Measurements from ENCODE around the gene NHSL2. TPM values are rescaled to one million over a fixed set of nuclear protein-coding genes. Genes with fewer than 3 reads are reported as not detected.

The NHSL2 gene
- total and polyA plus RNA-seq, 2 of the 13 experiments (the other 11 are each of a cell fraction or from before 2014, with no cell fraction given), result not detected

- TF ChIP-seq NCOA2 (CRISPR knock-in tag; IDR thresholded peaks at IDR 0.05) (no peak), JUN (CRISPR knock-in tag; IDR thresholded peaks at IDR 0.05) (no peak), ATAD3A (CRISPR knock-in tag; IDR thresholded peaks at IDR 0.05) (no peak), ZNF501 (CRISPR knock-in tag; IDR thresholded peaks at IDR 0.05) (no peak), ZNF687 (CRISPR knock-in tag; IDR thresholded peaks at IDR 0.05) (no peak), RARG (CRISPR knock-in tag; IDR thresholded peaks at IDR 0.05; ENCODE audit: low read depth) (no peak)
Measured at GRCh38 chrX:72043636-72044035, 133.0 kb downstream of the NHSL2 start (continued).

- H3K27ac ChIP-seq (ENCODE audit: extremely low read length, insufficient read depth, low read length), result no peak overlapping the region
- no peaks in the 10 kb centered on the region for H3K36me3 ChIP-seq (replicated peaks in 1 of 2; ENCODE audit: control insufficient read depth in 1 of 2, insufficient read depth in 2 of 2, low read length in 2 of 2)
- no peaks in the 10 kb centered on the region for H3K79me2 ChIP-seq (ENCODE audit: insufficient read depth, low read length)
- ChIA-PET POLR2A (no interaction called here), CTCF (ENCODE audit: low intra/inter-chr PET ratio, low total read pairs) (no interaction called here)
- no peak overlapping the region for H3K4me2 ChIP-seq (ENCODE audit: low read depth, low read length)
- intact Hi-C loops (cut with micrococcal nuclease; ENCODE audit: unreplicated experiment) (no loop called here), in situ Hi-C loops (cut with HindIII; ENCODE audit: extremely low pct_ligation_motif_present, low pct_unique_long_range_greater_than_20kb) (no loop called here)
- no peaks in the 10 kb centered on the region for H3K9me3 ChIP-seq (ENCODE audit: low read length)
- H4K20me1 ChIP-seq (ENCODE audit: insufficient read depth, low read length), result no peaks in the 10 kb centered on the region
- H3K27me3 ChIP-seq (ENCODE audit: control insufficient read depth in 1 of 2, insufficient read depth in 2 of 2, low read length in 2 of 2), result no peaks in the 10 kb centered on the region
- FAIRE-seq (no peak), DNase-seq (ENCODE audit: low spot score) (no peak), ATAC-seq (no peak)
- no peak overlapping the region for H3K9ac ChIP-seq (ENCODE audit: insufficient read depth, low read depth, low read length)
- TF ChIP-seq MTF1 (CRISPR knock-in tag; IDR thresholded peaks at IDR 0.05) (no peak), FOSL2 (CRISPR knock-in tag; IDR thresholded peaks at IDR 0.05) (no peak), CAMTA2 (CRISPR knock-in tag; IDR thresholded peaks at IDR 0.05; ENCODE audit: borderline replicate concordance) (no peak), HOXA9 (CRISPR knock-in tag; IDR thresholded peaks at IDR 0.05; ENCODE audit: borderline replicate concordance) (no peak), ZNF558 (CRISPR knock-in tag; IDR thresholded peaks at IDR 0.05; ENCODE audit: borderline replicate concordance) (no peak), ZNF615 (CRISPR knock-in tag; IDR thresholded peaks at IDR 0.05; ENCODE audit: borderline replicate concordance) (no peak), ZNF414 (CRISPR knock-in tag; IDR thresholded peaks at IDR 0.05) (no peak), ZNF660 (CRISPR knock-in tag; IDR thresholded peaks at IDR 0.05; ENCODE audit: borderline replicate concordance, low read depth) (no peak), HCFC1 (IDR thresholded peaks at IDR 0.05; ENCODE audit: low read depth, low read length) (no peak), ZNF740 (CRISPR knock-in tag; IDR thresholded peaks at IDR 0.05) (no peak), HOXA5 (CRISPR knock-in tag; IDR thresholded peaks at IDR 0.05) (no peak)
- TF ChIP-seq, protein P1, sequence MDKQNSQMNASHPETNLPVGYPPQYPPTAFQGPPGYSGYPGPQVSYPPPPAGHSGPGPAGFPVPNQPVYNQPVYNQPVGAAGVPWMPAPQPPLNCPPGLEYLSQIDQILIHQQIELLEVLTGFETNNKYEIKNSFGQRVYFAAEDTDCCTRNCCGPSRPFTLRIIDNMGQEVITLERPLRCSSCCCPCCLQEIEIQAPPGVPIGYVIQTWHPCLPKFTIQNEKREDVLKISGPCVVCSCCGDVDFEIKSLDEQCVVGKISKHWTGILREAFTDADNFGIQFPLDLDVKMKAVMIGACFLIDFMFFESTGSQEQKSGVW (CRISPR knock-in tag; IDR thresholded peaks at IDR 0.05; ENCODE audit: borderline replicate concordance), result no peak
- no TSS peak for BruUV-seq (replicated peaks)
- H3K4me1 ChIP-seq (ENCODE audit: insufficient read depth, low read length), result no peaks in the 10 kb centered on the region
- WGBS (ENCODE audit: low lambda C conversion rate), result no CpG with 5 or more reads among the region's 4 CpGs
- no peak overlapping the region for H3K4me3 ChIP-seq (replicated peaks in 1 of 3; ENCODE audit: insufficient read depth in 1 of 3, low read depth in 2 of 3, low read length in 3 of 3)
- H2AFZ ChIP-seq (ENCODE audit: low read length), result no peak overlapping the region
Measured at GRCh38 chrX:72045141-72045540, 134.5 kb downstream of the NHSL2 start.

Measured in HepG2 (cell line).